Endodermal cell (in vitro differentiated cells): ENCODE results near the gene SYNE3. TPM values are rescaled to one million over a fixed set of nuclear protein-coding genes. Genes with fewer than 3 reads are reported as not detected.

Experiments
- DNase-seq: peaks from one replicate; pipeline ENCODE4 v3.0.0-alpha.2; 2017
- H3K27ac ChIP-seq: 2 replicates; pipeline ENCODE4 v1.5.1; 2013; ENCODE audit warnings: mild to moderate bottlenecking, low read depth, low read length, moderate library complexity
- H3K27me3 ChIP-seq: 2 replicates; pipeline ENCODE4 v1.6.1; 2013; ENCODE audit warnings: mild to moderate bottlenecking, low read length, moderate library complexity; ENCODE audit not compliant: insufficient read depth, control insufficient read depth, poor library complexity, severe bottlenecking
- H3K36me3 ChIP-seq: 2 replicates; pipeline ENCODE4 v1.7.0; 2013; ENCODE audit warnings: mild to moderate bottlenecking, low read length, moderate library complexity; ENCODE audit not compliant: control insufficient read depth, insufficient read depth
- H3K4me1 ChIP-seq: one replicate; pipeline ENCODE4 v1.7.0; 2013; ENCODE audit warnings: low read length; ENCODE audit not compliant: control insufficient read depth, insufficient read depth
- H3K4me3 ChIP-seq: 2 replicates; pipeline ENCODE4 v1.5.1; 2013; ENCODE audit warnings: mild to moderate bottlenecking, low read length, moderate library complexity
- H3K9ac ChIP-seq: 2 replicates; pipeline ENCODE4 v1.6.1; 2013; ENCODE audit warnings: mild to moderate bottlenecking, low read length, moderate library complexity; ENCODE audit not compliant: poor library complexity, severe bottlenecking; ENCODE audit errors: extremely low read depth
- H3K9me3 ChIP-seq: 2 replicates; pipeline ENCODE4 v1.6.1; 2013; ENCODE audit warnings: mild to moderate bottlenecking, low read length, moderate library complexity; ENCODE audit not compliant: control insufficient read depth
- H3K27ac Mint-ChIP-seq: 2 replicates; pipeline ENCODE4 v1.8.0; 2020; ENCODE audit warnings: mixed read lengths
- H3K27me3 Mint-ChIP-seq: 2 replicates; pipeline ENCODE4 v1.8.0; 2021; ENCODE audit warnings: mild to moderate bottlenecking, mixed read lengths; ENCODE audit not compliant: insufficient read depth
- H3K36me3 Mint-ChIP-seq: 2 replicates; pipeline ENCODE4 v1.8.0; 2020; ENCODE audit warnings: low read depth, mixed read lengths
- H3K4me1 Mint-ChIP-seq: 2 replicates; pipeline ENCODE4 v1.8.0; 2020; ENCODE audit warnings: mixed read lengths
- H3K4me3 Mint-ChIP-seq: 2 replicates; pipeline ENCODE4 v1.8.0; 2020; ENCODE audit warnings: mild to moderate bottlenecking, moderate library complexity, mixed read lengths
- H3K9me3 Mint-ChIP-seq: 2 replicates; pipeline ENCODE4 v1.8.0; 2020; ENCODE audit warnings: mild to moderate bottlenecking, mixed read lengths
- CTCF ChIP-seq: fragments of 200-600 bp; sonication (generic); conservative IDR thresholded peaks from 2 replicates; pipeline ENCODE4 v1.5.0; 2021; ENCODE audit warnings: antibody characterized with exemption, mild to moderate bottlenecking
- WGBS, 2 experiments: methylation state at CpG; one replicate each; pipeline versions ENCODE4 v1.1.5 to v1.1.7; 2013; ENCODE audit warnings: missing lambda C conversion rate in 2 of 2, mixed read lengths in 1 of 2; ENCODE audit not compliant: insufficient coverage in 1 of 2, insufficient read length in 1 of 2; 5-methylcytosine and 5-hydroxymethylcytosine counted together
- total RNA-seq, 2 donors: library from RNA; stranded (reverse); fragmentation: NEBNext Ultra II Directional in 1 of 2; extraction: Animal tissue kit (Norgen Biotek cat#: 25700) in 1 of 2; gene quantifications; 2 replicates in 1 of 2; 3 replicates in 1 of 2; pipeline ENCODE4 v1.2.1, GENCODE V29; 2021

SYNE3 gene
- total RNA-seq, 2 donors from 2014 or later = 1.0 to 5.2 TPM

GRCh38 chr14:95478309-95478708, 38.1 kb downstream of the SYNE3 start:
- no peak overlapping the region for H3K27ac Mint-ChIP-seq
- WGBS, 2 experiments = 92% methylated on average over 6 of the region's 6 CpGs; no CpG with 5 or more reads in 1 of the 2 experiments
- Histone ChIP-seq H3K4me1 (peaks cover 13% of the 10 kb centered on the region), H3K36me3 (peaks cover 19% of the 10 kb centered on the region), H3K4me3 (no peak overlapping the region), H3K27ac (no peak overlapping the region), H3K9ac (no peak overlapping the region), H3K27me3 (no peaks in the 10 kb centered on the region), H3K9me3 (no peaks in the 10 kb centered on the region)
- H3K36me3 Mint-ChIP-seq = peaks cover 4% of the 10 kb centered on the region
- DNase-seq = no peak
- no peak for TF ChIP-seq CTCF
- no peaks in the 10 kb centered on the region for H3K27me3 Mint-ChIP-seq
- H3K9me3 Mint-ChIP-seq = no peaks in the 10 kb centered on the region
- H3K4me1 Mint-ChIP-seq = peaks cover 10% of the 10 kb centered on the region
- no peak overlapping the region for H3K4me3 Mint-ChIP-seq

GRCh38 chr14:95477411-95478269, 38.8 kb downstream of the SYNE3 start:
- Mint-ChIP-seq H3K36me3 (peaks cover 4% of the 10 kb centered on the region), H3K4me3 (no peak overlapping the region)

GRCh38 chr14:95476747-95477146, 39.7 kb downstream of the SYNE3 start:
- WGBS, 2 experiments = 94 to 100% methylated on average over 1 of the region's 1 CpG
- no peaks in the 10 kb centered on the region for H3K9me3 Mint-ChIP-seq
- H3K36me3 ChIP-seq = peaks cover 19% of the 10 kb centered on the region
- no peak overlapping the region for H3K4me3 ChIP-seq
- H3K27me3 ChIP-seq = no peaks in the 10 kb centered on the region
- TF ChIP-seq CTCF = no peak
- no peak overlapping the region for H3K9ac ChIP-seq
- H3K9me3 ChIP-seq = no peaks in the 10 kb centered on the region
- H3K4me1 Mint-ChIP-seq = peaks cover 6% of the 10 kb centered on the region
- no peak overlapping the region for H3K27ac ChIP-seq
- H3K27ac Mint-ChIP-seq = no peak overlapping the region
- no peak overlapping the region for H3K4me3 Mint-ChIP-seq
- peaks cover 5% of the 10 kb centered on the region for H3K4me1 ChIP-seq
- H3K27me3 Mint-ChIP-seq = no peaks in the 10 kb centered on the region
- no peak for DNase-seq
- H3K36me3 Mint-ChIP-seq = peaks cover 4% of the 10 kb centered on the region

More at GRCh38 chr14:95477411-95478269, 38.8 kb downstream of the SYNE3 start:
- no peak overlapping the region for H3K27ac ChIP-seq
- no peaks in the 10 kb centered on the region for H3K9me3 ChIP-seq
- peaks cover 6% of the 10 kb centered on the region for H3K4me1 ChIP-seq
- Mint-ChIP-seq H3K27me3 (no peaks in the 10 kb centered on the region), H3K4me1 (peaks cover 6% of the 10 kb centered on the region), H3K27ac (no peak overlapping the region), H3K9me3 (no peaks in the 10 kb centered on the region)
- no peaks in the 10 kb centered on the region for H3K27me3 ChIP-seq
- no peak overlapping the region for H3K9ac ChIP-seq
- no peak for TF ChIP-seq CTCF
- H3K36me3 ChIP-seq = peaks cover 19% of the 10 kb centered on the region
- WGBS, 2 experiments = 79 to 89% methylated on average over 8 to 17 of the region's 17 CpGs
- DNase-seq = no peak
- H3K4me3 ChIP-seq = no peak overlapping the region
